Activated T-helper 2 cell treated with anti-CD3 and anti-CD28 coated beads, Interferon-gamma antibody, Interleukin-2, Interleukin-4, amounts not matched to agents 10 μg/mL and 5 μg/mL and 100 μg/mL, durations not matched to agents 14 hours and 24 hours and 36 hours (primary cell): ENCODE measurements around the gene AMMECR1. TPM values are rescaled to one million over a fixed set of nuclear protein-coding genes. Genes with fewer than 3 reads are reported as not detected.

Experiments used
- DNase-seq: peaks from one replicate; pipeline ENCODE4 v3.0.0; 2021; ENCODE audit warnings: low spot score
- H3K27ac Mint-ChIP-seq: one replicate; pipeline ENCODE4 v1.8.0; 2021; ENCODE audit warnings: mixed read lengths
- H3K27me3 Mint-ChIP-seq: one replicate; pipeline ENCODE4 v1.8.0; 2021; ENCODE audit warnings: low read depth, mixed read lengths
- H3K36me3 Mint-ChIP-seq: one replicate; pipeline ENCODE4 v1.8.0; 2021; ENCODE audit warnings: low read depth, mixed read lengths
- H3K4me1 Mint-ChIP-seq: one replicate; pipeline ENCODE4 v1.8.0; 2021; ENCODE audit warnings: low read depth, mixed read lengths
- H3K4me3 Mint-ChIP-seq: one replicate; pipeline ENCODE4 v1.8.0; 2021; ENCODE audit warnings: low read depth, mild to moderate bottlenecking, moderate library complexity, mixed read lengths
- H3K9me3 Mint-ChIP-seq: one replicate; pipeline ENCODE4 v1.8.0; 2021; ENCODE audit warnings: mixed read lengths
- intact Hi-C: fragments of 100-400 bp; cut with micrococcal nuclease; formaldehyde crosslinking; loops from one replicate; pipeline ENCODE4 v1.15.1; 2023
- total RNA-seq: library from RNA; stranded (reverse); gene quantifications from 2 replicates; pipeline ENCODE4 v1.2.3, GENCODE V29; 2022

The AMMECR1 gene
- total RNA-seq, 1 donor from 2014 or later, result 10.6 TPM

GRCh38 chrX:110308220-110308619 is 9.7 kb downstream of the AMMECR1 start:
- Mint-ChIP-seq H3K36me3 (no peaks in the 10 kb centered on the region), H3K4me1 (peaks cover 27% of the 10 kb centered on the region), H3K27ac (no peak overlapping the region), H3K4me3 (no peak overlapping the region), H3K9me3 (no peaks in the 10 kb centered on the region), H3K27me3 (no peaks in the 10 kb centered on the region)
- DNase-seq, result no peak
- intact Hi-C loops, result no loop called here

DNA sequence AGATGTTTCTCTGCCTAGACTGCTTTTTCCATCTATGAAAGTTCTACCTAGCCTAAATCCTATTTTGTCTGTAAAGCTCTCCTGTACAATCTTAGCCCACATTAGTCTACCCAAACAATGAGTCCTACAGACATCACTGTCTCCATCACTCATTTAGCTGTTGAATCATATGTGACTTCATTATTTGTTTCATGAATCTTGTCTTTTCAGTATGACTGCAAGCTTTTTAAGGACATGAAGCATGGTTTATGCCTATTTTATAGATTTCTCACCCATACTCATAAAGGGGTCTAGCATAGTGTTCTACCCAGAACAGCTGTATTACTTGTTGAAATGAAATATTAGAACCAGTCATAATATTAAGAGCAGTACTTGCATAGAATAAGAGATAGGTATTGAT is 13.0 kb downstream of the AMMECR1 start:
- peaks cover 11% of the 10 kb centered on the region for H3K36me3 Mint-ChIP-seq
- no peak overlapping the region for H3K4me3 Mint-ChIP-seq
- H3K4me1 Mint-ChIP-seq, result peaks cover 9% of the 10 kb centered on the region
- no peak for DNase-seq
- no peak overlapping the region for H3K27ac Mint-ChIP-seq
- intact Hi-C loops, result no loop called here
- H3K9me3 Mint-ChIP-seq, result peaks cover 5% of the 10 kb centered on the region
- H3K27me3 Mint-ChIP-seq, result no peaks in the 10 kb centered on the region

DNA sequence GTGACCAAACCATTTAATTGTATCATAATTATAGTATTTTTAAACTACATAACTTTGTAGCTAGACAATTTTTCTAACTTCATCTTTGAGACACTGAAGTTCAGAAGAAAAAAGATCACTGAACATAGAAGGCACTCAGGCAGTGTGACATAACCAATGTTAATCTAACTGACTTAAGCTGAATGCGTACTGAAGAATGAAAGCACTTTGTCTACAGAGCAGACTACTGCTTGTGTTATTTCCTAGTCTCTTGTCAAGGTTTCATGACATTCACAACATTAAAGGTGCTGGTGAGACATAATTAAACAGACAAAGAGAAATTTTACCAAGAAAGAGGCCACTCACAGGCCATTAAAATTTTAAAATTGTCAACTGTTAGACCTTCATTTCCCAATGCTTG is 13.5 kb downstream of the AMMECR1 start:
- H3K4me3 Mint-ChIP-seq, result no peak overlapping the region
- H3K27me3 Mint-ChIP-seq, result no peaks in the 10 kb centered on the region
- intact Hi-C loops, result no loop called here
- H3K27ac Mint-ChIP-seq, result no peak overlapping the region
- H3K9me3 Mint-ChIP-seq, result peaks cover 5% of the 10 kb centered on the region
- peaks cover 11% of the 10 kb centered on the region for H3K36me3 Mint-ChIP-seq
- DNase-seq, result no peak
- H3K4me1 Mint-ChIP-seq, result peaks cover 8% of the 10 kb centered on the region

GRCh38 chrX:110302975-110303374 is 14.9 kb downstream of the AMMECR1 start:
- intact Hi-C loops, result no loop called here
- peaks cover 8% of the 10 kb centered on the region for H3K4me1 Mint-ChIP-seq

DNA sequence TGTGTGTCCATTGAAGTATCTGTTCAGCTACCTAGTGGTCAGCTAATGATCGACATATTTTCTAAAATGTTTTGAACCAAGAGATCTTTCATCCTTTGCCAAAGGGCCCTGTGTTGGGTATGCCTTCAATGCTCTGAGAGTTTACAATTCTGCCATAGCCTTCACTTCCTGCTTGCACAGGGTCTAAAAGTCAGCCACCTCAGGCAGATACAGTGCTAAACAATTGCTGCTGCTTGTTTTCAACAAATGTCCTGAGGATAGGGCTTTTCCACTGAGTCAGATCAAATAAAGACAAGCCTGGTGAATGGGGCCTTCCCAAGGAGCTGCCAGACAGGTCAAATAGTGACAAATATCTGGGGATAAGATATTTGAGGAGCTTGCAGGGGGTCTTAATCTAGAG is 16.7 kb downstream of the AMMECR1 start:
- no peak overlapping the region for H3K4me3 Mint-ChIP-seq
- peaks cover 16% of the 10 kb centered on the region for H3K9me3 Mint-ChIP-seq
- no peak for DNase-seq
- H3K27ac Mint-ChIP-seq, result no peak overlapping the region
- H3K4me1 Mint-ChIP-seq, result peaks cover 8% of the 10 kb centered on the region
- intact Hi-C loops, result no loop called here
- H3K36me3 Mint-ChIP-seq, result peaks cover 15% of the 10 kb centered on the region
- H3K27me3 Mint-ChIP-seq, result no peaks in the 10 kb centered on the region

More at GRCh38 chrX:110302975-110303374, 14.9 kb downstream of the AMMECR1 start:
- Mint-ChIP-seq H3K4me3 (no peak overlapping the region), H3K27me3 (no peaks in the 10 kb centered on the region), H3K36me3 (peaks cover 11% of the 10 kb centered on the region), H3K27ac (no peak overlapping the region), H3K9me3 (peaks cover 5% of the 10 kb centered on the region)
- DNase-seq, result no peak

- H3K27ac Mint-ChIP-seq, result no peak overlapping the region
- no peaks in the 10 kb centered on the region for H3K27me3 Mint-ChIP-seq
- peaks cover 6% of the 10 kb centered on the region for H3K36me3 Mint-ChIP-seq
- DNase-seq, result no peak
- intact Hi-C loops, result no loop called here
- no peak overlapping the region for H3K4me3 Mint-ChIP-seq
- H3K9me3 Mint-ChIP-seq, result peaks cover 14% of the 10 kb centered on the region
- H3K4me1 Mint-ChIP-seq, result no peaks in the 10 kb centered on the region
These were observed 23.8 kb downstream of the AMMECR1 start for GRCh38 chrX:110294087-110294486.

GRCh38 chrX:110293658-110294057 is 24.2 kb downstream of the AMMECR1 start:
- DNase-seq, result no peak

GRCh38 chrX:110287605-110288004 is 30.3 kb downstream of the AMMECR1 start:
- H3K27me3 Mint-ChIP-seq, result no peaks in the 10 kb centered on the region
- no peak overlapping the region for H3K4me3 Mint-ChIP-seq
- no peak overlapping the region for H3K27ac Mint-ChIP-seq
- no peaks in the 10 kb centered on the region for H3K36me3 Mint-ChIP-seq
- H3K9me3 Mint-ChIP-seq, result no peaks in the 10 kb centered on the region
- H3K4me1 Mint-ChIP-seq, result peaks cover 2% of the 10 kb centered on the region
- intact Hi-C loops, result no loop called here
- no peak for DNase-seq

More at GRCh38 chrX:110293658-110294057, 24.2 kb downstream of the AMMECR1 start:
- peaks cover 14% of the 10 kb centered on the region for H3K9me3 Mint-ChIP-seq
- no peak overlapping the region for H3K27ac Mint-ChIP-seq
- H3K4me1 Mint-ChIP-seq, result peaks cover 2% of the 10 kb centered on the region
- H3K36me3 Mint-ChIP-seq, result peaks cover 6% of the 10 kb centered on the region
- no peak overlapping the region for H3K4me3 Mint-ChIP-seq
- no peaks in the 10 kb centered on the region for H3K27me3 Mint-ChIP-seq
- intact Hi-C loops, result no loop called here

DNA sequence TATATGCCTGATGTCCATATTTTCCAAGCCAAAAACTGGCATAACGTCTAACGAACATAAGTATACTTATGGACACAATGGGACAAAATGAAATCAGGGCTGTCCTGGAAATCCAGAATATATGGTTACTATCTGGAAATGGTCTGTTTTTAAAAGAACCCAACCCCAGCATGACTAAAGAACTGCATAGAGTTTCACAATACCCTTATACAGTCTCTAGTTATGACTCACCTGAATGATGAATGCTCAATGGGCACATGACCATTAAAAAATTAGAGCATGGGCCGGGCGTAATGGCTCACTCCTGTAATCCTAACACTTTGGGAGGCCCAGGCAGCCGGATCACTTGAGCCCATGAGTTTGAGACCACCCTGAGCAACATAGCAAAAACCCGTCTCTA is 31.8 kb downstream of the AMMECR1 start:
- H3K36me3 Mint-ChIP-seq, result peaks cover 2% of the 10 kb centered on the region
- DNase-seq, result no peak
- H3K27me3 Mint-ChIP-seq, result no peaks in the 10 kb centered on the region
- H3K4me1 Mint-ChIP-seq, result peaks cover 2% of the 10 kb centered on the region
- intact Hi-C loops, result no loop called here
- no peak overlapping the region for H3K27ac Mint-ChIP-seq
- no peak overlapping the region for H3K4me3 Mint-ChIP-seq
- H3K9me3 Mint-ChIP-seq, result no peaks in the 10 kb centered on the region

DNA sequence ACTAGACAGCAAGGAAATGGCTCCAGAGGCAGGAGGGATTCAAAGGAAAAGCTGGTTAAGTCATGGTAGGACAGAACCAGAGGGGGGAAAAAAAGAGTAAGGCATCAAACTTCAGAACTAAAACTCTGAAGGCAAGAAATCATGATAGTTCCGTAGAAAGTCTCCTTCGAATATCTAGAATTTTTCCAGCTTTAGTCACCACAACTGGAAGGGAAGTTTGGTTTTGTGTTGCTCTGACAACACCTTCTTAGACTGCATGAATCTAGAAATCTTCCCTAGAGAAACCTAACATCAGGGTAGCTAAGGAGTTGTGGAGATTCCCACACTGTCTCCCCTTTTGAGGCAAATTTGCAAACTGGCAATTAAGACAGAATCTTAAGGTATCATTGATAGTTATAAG is 33.7 kb downstream of the AMMECR1 start:
- Mint-ChIP-seq H3K4me1 (peaks cover 2% of the 10 kb centered on the region), H3K27me3 (no peaks in the 10 kb centered on the region), H3K9me3 (no peaks in the 10 kb centered on the region), H3K27ac (no peak overlapping the region), H3K4me3 (no peak overlapping the region), H3K36me3 (peaks cover 2% of the 10 kb centered on the region)
- intact Hi-C loops, result no loop called here
- no peak for DNase-seq

DNA sequence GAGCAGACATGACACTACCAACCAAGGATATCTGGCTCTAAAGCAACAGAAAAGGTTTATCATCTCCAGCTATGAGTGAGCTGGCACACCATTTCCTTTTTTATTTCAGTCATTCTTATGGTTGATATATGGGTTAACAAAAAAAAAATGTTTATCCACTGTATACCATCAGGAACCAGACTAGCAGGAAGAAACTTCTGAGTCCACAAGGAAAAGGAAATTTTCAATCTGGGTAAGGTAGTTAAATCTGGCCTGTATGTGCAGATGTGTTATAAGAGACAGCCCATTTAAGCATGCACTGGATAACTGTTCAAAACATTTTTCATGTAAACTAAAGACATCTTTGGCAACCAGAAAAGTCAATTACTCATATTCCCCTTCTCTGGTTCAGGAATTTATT is 35.0 kb downstream of the AMMECR1 start:
- H3K27ac Mint-ChIP-seq, result no peak overlapping the region

DNA sequence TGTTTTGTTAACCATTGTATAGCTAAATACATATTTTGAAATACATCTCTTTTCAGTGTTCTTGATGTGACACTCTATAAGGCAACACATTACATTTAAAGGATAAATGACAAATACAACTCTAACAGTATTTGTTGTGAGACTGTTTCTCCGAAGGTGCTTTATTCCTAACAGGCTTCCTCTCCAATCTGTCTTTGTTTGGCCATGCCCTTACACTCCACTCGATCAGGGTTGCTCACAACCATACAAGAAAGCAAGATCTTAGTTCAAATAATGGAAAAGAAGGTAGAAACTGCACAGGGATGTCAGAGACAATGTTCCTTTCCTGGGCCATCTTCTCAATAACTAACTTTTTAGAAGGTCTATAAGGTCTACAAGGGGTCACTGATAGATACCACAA is 36.5 kb downstream of the AMMECR1 start:
- Mint-ChIP-seq H3K27ac (no peak overlapping the region), H3K36me3 (peaks cover 2% of the 10 kb centered on the region), H3K4me1 (peaks cover 3% of the 10 kb centered on the region), H3K4me3 (no peak overlapping the region), H3K9me3 (peaks cover under 1% of the 10 kb centered on the region), H3K27me3 (no peaks in the 10 kb centered on the region)
- intact Hi-C loops, result no loop called here
- DNase-seq, result no peak

More for the DNA sequence above, 35.0 kb downstream of the AMMECR1 start:
- Mint-ChIP-seq H3K27me3 (no peaks in the 10 kb centered on the region), H3K36me3 (peaks cover 2% of the 10 kb centered on the region), H3K4me3 (no peak overlapping the region), H3K4me1 (peaks cover 3% of the 10 kb centered on the region), H3K9me3 (no peaks in the 10 kb centered on the region)
- intact Hi-C loops, result no loop called here
- DNase-seq, result no peak

- no peaks in the 10 kb centered on the region for H3K27me3 Mint-ChIP-seq
- DNase-seq, result no peak
- H3K36me3 Mint-ChIP-seq, result peaks cover 5% of the 10 kb centered on the region
- no peak overlapping the region for H3K4me3 Mint-ChIP-seq
- peaks cover 3% of the 10 kb centered on the region for H3K4me1 Mint-ChIP-seq
- no peak overlapping the region for H3K27ac Mint-ChIP-seq
- intact Hi-C loops, result no loop called here
- peaks cover 5% of the 10 kb centered on the region for H3K9me3 Mint-ChIP-seq
These were observed 36.9 kb downstream of the AMMECR1 start for GRCh38 chrX:110280954-110281353.

- no peak for DNase-seq
- Mint-ChIP-seq H3K4me1 (peaks cover 3% of the 10 kb centered on the region), H3K27ac (no peak overlapping the region), H3K4me3 (no peak overlapping the region), H3K27me3 (no peaks in the 10 kb centered on the region), H3K36me3 (peaks cover 11% of the 10 kb centered on the region), H3K9me3 (peaks cover 7% of the 10 kb centered on the region)
- intact Hi-C loops, result no loop called here
These were observed 40.3 kb downstream of the AMMECR1 start for GRCh38 chrX:110277609-110278008.
